ENCODE data around the gene POPDC2. TPM values are rescaled to one million over a fixed set of nuclear protein-coding genes. Genes with fewer than 3 reads are reported as not detected.

The POPDC2 gene
- total and polyA plus RNA-seq, 10 donors: 3.1 to 9.8 (median 6.9) TPM

DNA sequence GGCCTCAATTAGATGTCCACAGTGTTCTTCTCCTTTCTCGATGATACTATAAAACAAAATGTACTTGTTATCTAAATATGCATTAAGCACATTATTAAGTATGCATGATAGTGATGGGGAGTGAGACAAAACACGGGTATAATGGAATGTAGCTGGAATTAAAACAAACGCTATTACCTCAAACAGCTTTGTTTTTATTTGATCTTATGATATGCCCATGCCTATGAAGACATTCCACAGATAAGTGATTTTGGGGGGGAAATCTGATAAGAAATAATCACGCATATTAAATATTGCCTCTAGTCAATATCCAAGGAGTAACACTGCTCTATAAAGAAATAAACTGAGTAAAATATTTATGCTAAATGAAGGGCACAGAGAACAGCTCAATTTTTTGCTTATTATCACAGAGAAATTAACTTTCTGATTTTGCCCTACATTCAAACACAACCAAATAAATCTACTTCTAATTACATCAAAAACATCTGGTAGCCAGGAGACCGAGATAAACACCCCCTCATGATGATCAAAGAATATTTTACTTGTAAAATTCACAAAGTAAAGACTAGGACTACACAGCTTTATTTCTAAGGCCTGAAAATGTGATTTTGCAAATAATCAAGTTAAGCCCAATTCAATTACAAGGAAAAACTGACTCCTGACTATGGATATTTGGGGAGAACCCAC is 14.9 kb upstream of the POPDC2 start:
- WGBS, 5 donors: 86 to 93% (median 91%) methylated on average over 5 of the region's 5 CpGs
- TF ChIP-seq POLR2A (IDR thresholded peaks at IDR 0.05): no peak
- TF ChIP-seq POLR2AphosphoS5 (IDR thresholded peaks at IDR 0.05): no peak
- no peak for TF ChIP-seq CTCF (IDR thresholded peaks at IDR 0.05 in 8 of 11, conservative IDR thresholded peaks at IDR 0.05 in 3 of 11)
- Histone ChIP-seq H3K27ac (peak overlapping the region in 6 of 8 donors; percentile 69 to 99 (median 97)), H3K27me3 (replicated peaks in 1 of 7) (no peaks in the 10 kb centered on the region), H3K4me1 (peaks cover 13 to 57% (median 31%) of the 10 kb centered on the region in 6 donors), H3K4me3 (peak overlapping the region in 2 of 8 donors; percentile 73 to 85), H3K9me3 (no peaks in the 10 kb centered on the region), H3K36me3 (peaks cover 0 to 51% (median 39%) of the 10 kb centered on the region in 6 donors)
- DNase-seq: no peak
- intact Hi-C loops (cut with DNase I; ENCODE audit: low total_unique reads): no loop called here

GRCh38 chr3:119673875-119674274 is 13.5 kb upstream of the POPDC2 start:
- peak; percentile 78 for DNase-seq

GRCh38 chr3:119672776-119673175 is 12.4 kb upstream of the POPDC2 start:
- TF ChIP-seq CTCF (IDR thresholded peaks at IDR 0.05 in 8 of 11, conservative IDR thresholded peaks at IDR 0.05 in 3 of 11) (no peak), POLR2A (IDR thresholded peaks at IDR 0.05) (no peak), POLR2AphosphoS5 (IDR thresholded peaks at IDR 0.05) (no peak)

More at GRCh38 chr3:119673875-119674274, 13.5 kb upstream of the POPDC2 start:
- Histone ChIP-seq H3K27ac (no peak overlapping the region), H3K27me3 (replicated peaks in 1 of 7) (no peaks in the 10 kb centered on the region), H3K4me3 (no peak overlapping the region), H3K36me3 (peaks cover 0 to 65% (median 45%) of the 10 kb centered on the region in 6 donors), H3K4me1 (peaks cover 17 to 69% (median 35%) of the 10 kb centered on the region in 6 donors), H3K9me3 (no peaks in the 10 kb centered on the region)
- TF ChIP-seq CTCF (IDR thresholded peaks at IDR 0.05 in 8 of 11, conservative IDR thresholded peaks at IDR 0.05 in 3 of 11) (no peak), POLR2A (IDR thresholded peaks at IDR 0.05) (no peak), POLR2AphosphoS5 (IDR thresholded peaks at IDR 0.05) (no peak)
- WGBS, 5 donors: 89 to 96% (median 92%) methylated on average over 14 to 18 of the region's 18 CpGs
- intact Hi-C loops (cut with DNase I; ENCODE audit: low total_unique reads): no loop called here

DNA sequence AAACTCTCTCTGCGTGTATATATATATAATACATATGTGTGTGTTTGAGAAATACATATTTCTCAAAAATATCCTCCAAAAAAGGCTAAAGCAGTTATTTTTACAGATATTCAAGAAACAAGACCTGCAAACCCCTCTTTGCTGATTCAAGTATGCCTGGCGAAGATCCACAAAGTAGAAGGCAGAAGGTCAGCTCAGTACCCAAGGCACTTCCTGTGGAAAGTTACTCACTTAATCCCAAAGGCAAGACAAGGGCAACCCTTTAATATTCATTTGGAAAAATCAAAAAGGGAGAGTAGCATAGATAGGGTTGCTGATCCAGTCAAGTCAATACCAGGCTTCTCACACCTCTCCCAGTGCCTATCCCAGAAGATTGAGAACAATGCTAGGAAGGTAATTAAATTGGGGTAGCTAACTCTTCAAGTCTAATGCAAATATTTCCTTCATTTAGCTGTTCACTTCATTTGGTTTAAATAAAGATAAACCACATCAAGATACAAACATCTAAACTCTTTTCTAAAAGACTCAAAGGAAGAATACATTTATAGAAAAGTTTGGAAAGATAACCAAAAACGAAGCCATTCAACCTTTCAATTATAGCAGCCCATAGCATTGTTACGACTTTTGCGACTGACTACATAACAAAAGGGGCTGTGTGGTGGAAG is 9.6 kb upstream of the POPDC2 start:
- intact Hi-C loops (cut with DNase I; ENCODE audit: low total_unique reads): loop anchor here (10.0 kb wide), 1 partner anchor 85 kb away; no protein-coding TSS in a partner anchor
- 85 to 92% (median 86%) methylated on average over 5 of the region's 5 CpGs for WGBS, 5 donors
- H3K36me3 ChIP-seq: peaks cover 0 to 93% (median 50%) of the 10 kb centered on the region in 6 donors
- no peaks in the 10 kb centered on the region for H3K9me3 ChIP-seq
- TF ChIP-seq POLR2A (IDR thresholded peaks at IDR 0.05) (no peak), POLR2AphosphoS5 (IDR thresholded peaks at IDR 0.05) (peak in 1 of 3 donors; percentile 43)
- DNase-seq: no peak
- H3K27ac ChIP-seq: peak overlapping the region; percentile 15 to 81 (median 52)
- H3K27me3 ChIP-seq (replicated peaks in 1 of 7): no peaks in the 10 kb centered on the region
- H3K4me1 ChIP-seq: peaks cover 3 to 50% (median 17%) of the 10 kb centered on the region in 6 donors
- H3K4me3 ChIP-seq: no peak overlapping the region

More at GRCh38 chr3:119672776-119673175, 12.4 kb upstream of the POPDC2 start:
- no peak overlapping the region for H3K27ac ChIP-seq
- no peaks in the 10 kb centered on the region for H3K9me3 ChIP-seq
- H3K4me1 ChIP-seq: peaks cover 17 to 63% (median 30%) of the 10 kb centered on the region in 6 donors
- H3K27me3 ChIP-seq (replicated peaks in 1 of 7): no peaks in the 10 kb centered on the region
- intact Hi-C loops (cut with DNase I; ENCODE audit: low total_unique reads): no loop called here
- no peak for DNase-seq
- WGBS, 5 donors: 87 to 94% (median 90%) methylated on average over 2 of the region's 2 CpGs
- peaks cover 0 to 76% (median 51%) of the 10 kb centered on the region in 6 donors for H3K36me3 ChIP-seq
- no peak overlapping the region for H3K4me3 ChIP-seq

All from spleen (tissue), 11 donors.